K562 (cell line): ENCODE results near the gene C1QTNF9B. TPM values are rescaled to one million over a fixed set of nuclear protein-coding genes. Genes with fewer than 3 reads are reported as not detected.

ENCODE experiments used
- ATAC-seq: fragments of 200-7000 bp; cut with Tn5 transposase; 3 replicates; pipeline ENCODE4 v1.9.1; 2020; ENCODE audit warnings: moderate library complexity
- BruUV-seq: library from RNA; stranded (reverse); fragments of 400-500 nt; replicated peaks from 2 replicates; lab custom pipeline; 2021; lab: Mats Ljungman, UMichigan
- CTCF ChIA-PET: fragments of 300-600 bp; formaldehyde crosslinking; extraction: SDS; loops from one replicate; lab custom pipeline; 2021; ENCODE audit warnings: low intra/inter-chr PET ratio; lab: Yijun Ruan, JAX
- POLR2A ChIA-PET: fragments of 300-600, 350-650 bp; sonication (Branson Sonifier 250); formaldehyde crosslinking; extraction: SDS; loops from one replicate; lab custom pipeline; 2021; ENCODE audit warnings: antibody characterized with exemption, inconsistent platforms; lab: Yijun Ruan, JAX
- DNase-seq, 4 experiments: peaks; one replicate each; pipeline versions ENCODE4 v3.0.0 to v3.0.0-alpha.2; 2011 to 2018; ENCODE audit warnings: low spot score in 3 of 4, mixed read lengths in 3 of 4; ENCODE audit errors: extremely low read depth in 1 of 4
- FAIRE-seq: peaks from 2 replicates; lab custom pipeline; 2011; peaks lifted over from hg19 to GRCh38; lab: Jason Lieb, UNC
- H2AFZ ChIP-seq: 2 replicates; pipeline ENCODE4 v1.6.0; 2011; ENCODE audit warnings: low read depth, low read length, control low read depth, inconsistent platforms
- H3K27ac ChIP-seq: fragments of 200-600 bp; 3 replicates; pipeline ENCODE4 v1.8.0; 2011; ENCODE audit warnings: low read depth, mild to moderate bottlenecking, control low read depth, inconsistent platforms, low read length, moderate library complexity, mixed read lengths; ENCODE audit errors: extremely low read depth
- H3K27me3 ChIP-seq, 2 experiments: fragments of 300-600 bp in 1 of 2; 2 replicates in 1 of 2; 3 replicates in 1 of 2; pipeline versions ENCODE4 v1.6.0 to v1.8.0; 2011; ENCODE audit warnings: inconsistent platforms in 2 of 2, low read length in 2 of 2, mild to moderate bottlenecking in 1 of 2, mixed read lengths in 1 of 2, moderate library complexity in 1 of 2; ENCODE audit not compliant: control insufficient read depth in 2 of 2, insufficient read depth in 2 of 2
- H3K36me3 ChIP-seq: fragments of 300-600 bp; 3 replicates; pipeline ENCODE4 v1.8.0; 2011; ENCODE audit warnings: mild to moderate bottlenecking, low read length, inconsistent platforms; ENCODE audit not compliant: control insufficient read depth, insufficient read depth
- H3K4me1 ChIP-seq, 2 experiments: fragments of 200-600 bp in 1 of 2; replicated peaks in 1 of 2; 2 replicates in 1 of 2; 3 replicates in 1 of 2; pipeline versions ENCODE4 v1.5.1 to v1.8.0; 2011; ENCODE audit warnings: inconsistent platforms in 2 of 2, low read length in 2 of 2, mild to moderate bottlenecking in 1 of 2, mixed read lengths in 1 of 2, moderate library complexity in 1 of 2; ENCODE audit not compliant: control insufficient read depth in 2 of 2, insufficient read depth in 2 of 2
- H3K4me2 ChIP-seq: 2 replicates; pipeline ENCODE4 v1.6.1; 2011; ENCODE audit warnings: low read length, control low read depth, inconsistent platforms, mixed read lengths; ENCODE audit not compliant: insufficient read depth
- H3K4me3 ChIP-seq: fragments of 200-600 bp; sonication (generic), shearing (Covaris generic); 2 replicates; pipeline ENCODE4 v1.5.1; 2016; ENCODE audit warnings: control low read depth, inconsistent platforms
- H3K79me2 ChIP-seq: fragments of 200-600 bp; 3 replicates; pipeline ENCODE4 v1.8.0; 2011; ENCODE audit warnings: low read length, inconsistent platforms; ENCODE audit not compliant: control insufficient read depth, insufficient read depth
- H3K9ac ChIP-seq, 2 experiments: 2 replicates each; pipeline versions ENCODE4 v1.6.0 to v1.6.1; 2011; ENCODE audit warnings: low read depth in 2 of 2, low read length in 2 of 2, control low read depth in 1 of 2, inconsistent platforms in 1 of 2, mild to moderate bottlenecking in 1 of 2, mixed read lengths in 1 of 2; ENCODE audit not compliant: insufficient read depth in 1 of 2
- H3K9me1 ChIP-seq: one replicate; pipeline ENCODE4 v1.6.0; 2011; ENCODE audit warnings: inconsistent platforms, mild to moderate bottlenecking, low read length, moderate library complexity; ENCODE audit not compliant: control insufficient read depth, insufficient read depth
- H3K9me3 ChIP-seq: replicated peaks from 2 replicates; pipeline ENCODE4 v1.5.1; 2011; ENCODE audit warnings: low read depth, low read length, inconsistent platforms; ENCODE audit not compliant: control insufficient read depth, insufficient read depth
- H4K20me1 ChIP-seq: replicated peaks from 2 replicates; pipeline ENCODE4 v1.6.1; 2011; ENCODE audit warnings: low read length, inconsistent platforms, mixed read lengths; ENCODE audit not compliant: control insufficient read depth, insufficient read depth
- DIDO1 ChIP-seq: fragments of 450-650 bp; IDR thresholded peaks from 2 replicates; pipeline ENCODE4 v1.6.1; 2016; ENCODE audit warnings: low read depth, missing biosample characterization, missing genetic modification characterization
- FIP1L1 ChIP-seq: fragments of 200-400 bp; formaldehyde crosslinking; IDR thresholded peaks from 2 replicates; pipeline ENCODE4 v1.6.1; 2018; ENCODE audit warnings: mild to moderate bottlenecking, low read depth, low read length; ENCODE audit not compliant: poor library complexity, severe bottlenecking
- FOXJ2 ChIP-seq: fragments of 200-800 bp; sonication (Bioruptor generic); IDR thresholded peaks from 2 replicates; pipeline ENCODE4 v1.6.1; 2016; ENCODE audit warnings: missing genetic modification characterization, missing compliant biosample characterization
- HNRNPH1 ChIP-seq: fragments of 200-400 bp; formaldehyde crosslinking; optimal IDR thresholded peaks from 2 replicates; pipeline ENCODE3; 2017; ENCODE audit warnings: low read depth, mild to moderate bottlenecking, low read length, moderate library complexity
- KAT2B ChIP-seq: IDR thresholded peaks from one replicate; pipeline ENCODE4 v1.6.1; 2012; ENCODE audit warnings: low read depth, mild to moderate bottlenecking, control low read depth, inconsistent platforms, low read length, moderate library complexity
- KDM5B ChIP-seq: fragments of 200-600 bp; sonication (generic); IDR thresholded peaks from 2 replicates; pipeline ENCODE4 v1.6.1; 2012; ENCODE audit warnings: low read depth, mild to moderate bottlenecking, moderate library complexity, low read length, control low read depth, inconsistent platforms; ENCODE audit not compliant: insufficient replicate concordance
- NBN ChIP-seq: fragments of 450-650 bp; IDR thresholded peaks from 2 replicates; pipeline ENCODE4 v1.6.1; 2016; ENCODE audit warnings: low read depth, mild to moderate bottlenecking
- NEUROD1 ChIP-seq: fragments of 150-350 bp; IDR thresholded peaks from 2 replicates; pipeline ENCODE4 v1.6.1; 2014; ENCODE audit warnings: borderline replicate concordance, low read length, low read depth; ENCODE audit not compliant: partially characterized antibody
- RBM39 ChIP-seq: fragments of 200-400 bp; formaldehyde crosslinking; optimal IDR thresholded peaks from 2 replicates; pipeline ENCODE3; 2018; ENCODE audit warnings: low read depth, low read length
- TSHZ1 ChIP-seq: fragments of 250-450 bp; sonication (Bioruptor Pico); IDR thresholded peaks from 2 replicates; pipeline ENCODE4 v1.4.0; 2020; ENCODE audit warnings: mild to moderate bottlenecking, moderate library complexity
- XRCC4 ChIP-seq: IDR thresholded peaks from one replicate; pipeline ENCODE4 v1.6.1; 2011; ENCODE audit not compliant: insufficient read depth, insufficient read length; ENCODE audit errors: extremely low read depth
- ZNF408 ChIP-seq: fragments of 250-450 bp; sonication (Bioruptor Pico); IDR thresholded peaks from 2 replicates; pipeline ENCODE4 v1.4.0; 2020; ENCODE audit warnings: low read depth, mild to moderate bottlenecking, moderate library complexity
- WGBS: fragments of 100-300 bp; shearing (Covaris generic); methylation state at CpG from one replicate; pipeline ENCODE4 v1.1.6; 2016; ENCODE audit warnings: low coverage, mixed read lengths; ENCODE audit not compliant: insufficient coverage; ENCODE audit errors: missing lambda C conversion rate; 5-methylcytosine and 5-hydroxymethylcytosine counted together
- in situ Hi-C: fragments of 300-500 bp; cut with MboI; formaldehyde crosslinking; loops from 4 replicates; pipeline ENCODE4 v1.15.0; 2018; ENCODE audit warnings: inconsistent platforms, mixed read lengths
- intact Hi-C: fragments of 100-400 bp; cut with micrococcal nuclease; formaldehyde crosslinking; loops from 2 replicates; pipeline ENCODE4 v1.14.2; 2022
- polyA plus RNA-seq, 8 experiments: library from polyadenylated mRNA; depleted of rRNA in 4 of 8; stranded (reverse) in 5 of 8; unstranded in 3 of 8; fragments of >200 nt; fragmentation: Nextera tagmentation in 2 of 8; fragmentation: Illumina TruSeq in 1 of 8; extraction: Ambion mirVana in 2 of 8; extraction: Trizol in 1 of 8; gene quantifications; 2 replicates each; pipeline versions ENCODE4 v1.2.1 to v1.2.3, GENCODE V29; 2011 to 2014; ENCODE audit warnings: inconsistent platforms in 1 of 8, missing spikeins in 1 of 8
- total RNA-seq, 7 experiments: library from RNA; depleted of rRNA in 6 of 7; stranded (reverse); fragments of >200 nt in 6 of 7; fragmentation: Illumina TruSeq in 2 of 7; extraction: Trizol in 2 of 7; gene quantifications; 2 replicates each; pipeline versions ENCODE4 v1.2.1 to v1.2.3, GENCODE V29; 2011 to 2021; ENCODE audit warnings: low replicate concordance in 1 of 7

C1QTNF9B gene
- total and polyA plus RNA-seq, 9 of the 15 experiments (the other 6 are each of a cell fraction or from before 2014, with no cell fraction given), result 0.14 to 0.94 (median 0.35) TPM; not detected in 3

DNA sequence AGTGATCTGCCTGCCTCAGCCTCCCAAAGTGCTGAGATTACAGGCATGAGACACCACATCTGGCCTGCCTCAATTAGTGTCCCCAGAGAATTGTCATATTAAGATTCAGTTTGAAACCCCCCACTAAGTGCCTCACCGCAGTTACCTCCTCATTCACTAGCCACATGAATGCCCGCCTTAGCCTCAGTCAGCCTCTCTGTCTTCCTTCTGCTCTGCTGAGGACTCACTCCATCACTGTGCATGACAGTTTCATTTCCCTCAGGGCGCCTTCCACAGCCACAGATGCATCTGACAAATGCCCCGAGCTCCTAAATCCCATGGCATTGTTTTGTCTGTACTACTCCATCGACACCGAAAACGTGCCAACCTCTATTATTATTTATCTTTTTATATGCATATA, 31.4 kb downstream of the C1QTNF9B start:
- Histone ChIP-seq H3K36me3 (peaks cover 9% of the 10 kb centered on the region; the same call in 1 of the 3 replicates), H3K79me2 (no peaks in the 10 kb centered on the region), H3K27me3 (no peaks in the 10 kb centered on the region), H3K9me3 (no peaks in the 10 kb centered on the region), H3K4me1 (peaks cover 11 to 17% of the 10 kb centered on the region in 2 experiments; a peak in 3 of 5 replicates), H3K4me3 (no peak overlapping the region), H3K27ac (0 out of 3 replicates have a peak overlapping the region, but pooled peaks have one; percentile 79), H3K4me2 (peak overlapping the region; percentile 46), H2AFZ (peak overlapping the region; percentile 88; the same call in 1 of the 2 replicates), H3K9me1 (no peaks in the 10 kb centered on the region), H3K9ac (no peak overlapping the region)
- POLR2A ChIA-PET, result interaction anchor here (0.6 kb wide), 2 partner anchors 29 to 77 kb away, joined by 3 to 4 read pairs; no protein-coding TSS in a partner anchor
- peak; percentile 26; the same call in 1 of the 3 replicates for ATAC-seq
- no peak for FAIRE-seq
- in situ Hi-C loops, result no loop called here
- TF ChIP-seq RBM39, result no peak
- no peak for TF ChIP-seq TSHZ1 (CRISPR knock-in tag)
- no peak for TF ChIP-seq FOXJ2 (tag)
- TF ChIP-seq XRCC4, result no peak
- TF ChIP-seq HNRNPH1, result no peak
- no peak for TF ChIP-seq ZNF408 (CRISPR knock-in tag)
- no peak for TF ChIP-seq KDM5B
- TF ChIP-seq FIP1L1, result no peak
- no peak for TF ChIP-seq NEUROD1
- TF ChIP-seq NBN, result no peak
- no peak for TF ChIP-seq DIDO1 (tag)
- TF ChIP-seq KAT2B, result no peak
- TF ChIP-seq, all 486 proteins: peak for 0
- CTCF ChIA-PET, result no interaction called here
- DNase-seq, result no peak
- no peaks in the 10 kb centered on the region for H4K20me1 ChIP-seq
- BruUV-seq, result no TSS peak
- intact Hi-C loops, result no loop called here
- WGBS, result 79% methylated on average over 6 of the region's 7 CpGs
